ENCODE results near the gene DBX2. TPM values are rescaled to one million over a fixed set of nuclear protein-coding genes. Genes with fewer than 3 reads are reported as not detected.
"Not testable (repeated sequence)": the region's sequence is repeated elsewhere in the genome, so short reads cannot be mapped to it uniquely, and the experiment has no call there.

Gene DBX2
- total RNA-seq, 8 experiments from 2014 or later, result 0.09 to 0.86 (median 0.28) TPM; not detected in 3

DNA sequence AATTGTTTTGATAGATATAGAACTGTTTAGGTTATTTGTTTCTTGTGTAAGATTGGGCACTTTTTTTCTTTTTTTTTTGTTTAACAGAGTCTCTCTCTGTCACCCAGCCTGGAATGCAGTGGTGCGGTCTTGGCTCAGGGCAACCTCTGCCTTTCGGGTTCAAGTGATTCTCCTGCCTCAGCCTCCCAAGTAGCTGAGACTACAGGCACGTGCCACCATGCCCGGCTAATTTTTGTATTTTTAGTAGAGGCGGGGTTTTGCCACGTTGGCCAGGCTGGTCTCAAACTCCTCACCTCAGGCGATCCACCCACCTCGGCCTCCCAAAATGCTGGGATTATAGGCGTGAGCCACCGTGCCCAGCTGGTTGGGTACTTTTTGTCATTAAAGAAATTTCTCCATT lies 66.0 kb downstream of the DBX2 start:
- not testable (repeated sequence) for H3K4me1 ChIP-seq (replicated peaks in 1 of 2); H3K4me3 ChIP-seq; ATAC-seq (replicated peaks in 6 of 8); H3K27ac ChIP-seq
- in situ Hi-C loops (cut with MboI; ENCODE audit: low pct_unique_long_range_greater_than_20kb in 2 of 9, low sequenced_read_pairs in 9 of 9, unreplicated experiment in 9 of 9), result loop anchor here in 2 of 9 experiments (25.0 kb wide), 2 partner anchors 102 to 127 kb away; no protein-coding TSS in a partner anchor
- 56 to 97% (median 90%) methylated on average over 2 to 10 of the region's 10 CpGs for WGBS, 10 experiments

DNA sequence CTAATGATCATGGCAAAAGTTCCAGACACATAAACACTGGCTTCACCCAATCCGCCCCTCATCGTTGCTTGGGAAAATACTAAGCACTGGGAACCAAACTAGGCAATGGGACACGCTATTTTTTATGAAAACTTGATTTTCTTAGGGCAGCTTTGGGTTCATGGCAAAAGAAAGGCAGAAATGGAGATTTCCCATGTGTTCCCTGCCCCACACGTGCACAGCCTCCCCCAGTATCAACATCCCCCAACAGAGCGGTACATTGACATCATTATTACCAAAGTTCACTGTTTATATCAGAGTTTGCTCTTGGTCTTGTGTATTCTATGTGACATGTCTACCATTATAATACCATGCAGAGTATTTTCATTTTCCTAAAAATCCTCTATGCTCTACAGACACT lies 71.0 kb downstream of the DBX2 start:
- H3K4me3 ChIP-seq, result no peak overlapping the region
- H3K27ac ChIP-seq, result no peak overlapping the region
- in situ Hi-C loops (cut with MboI; ENCODE audit: low pct_unique_long_range_greater_than_20kb in 2 of 9, low sequenced_read_pairs in 9 of 9, unreplicated experiment in 9 of 9), result loop anchor here in 2 of 9 experiments (25.0 kb wide), 2 partner anchors 107 to 132 kb away; no protein-coding TSS in a partner anchor
- no peaks in the 10 kb centered on the region for H3K4me1 ChIP-seq (replicated peaks in 1 of 2)
- 17 to 100% (median 67%) methylated on average over 1 to 5 of the region's 5 CpGs; no CpG with 5 or more reads in 1 of the 10 experiments for WGBS, 10 experiments
- ATAC-seq (replicated peaks in 6 of 8), result no peak

DNA sequence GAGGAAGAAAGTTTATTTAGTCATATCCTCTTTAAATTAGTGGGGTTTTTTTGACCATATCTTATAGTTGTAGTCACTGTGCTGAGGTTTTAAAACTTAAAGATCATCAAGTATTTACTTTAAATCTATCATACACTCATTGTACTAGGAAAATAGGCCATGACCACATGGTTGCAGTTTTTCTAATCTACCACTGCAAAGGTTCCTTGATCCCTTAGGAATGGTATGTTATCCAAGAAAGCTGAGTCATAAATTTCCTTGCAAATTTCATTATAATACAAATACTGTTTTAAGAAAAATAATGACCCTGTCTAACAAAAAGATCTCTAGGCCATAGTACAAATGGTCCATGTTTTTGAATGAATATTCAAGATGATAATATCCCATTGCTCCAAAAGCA lies 74.7 kb downstream of the DBX2 start:
- ATAC-seq (replicated peaks in 6 of 8), result no peak
- Histone ChIP-seq H3K4me3 (no peak overlapping the region), H3K4me1 (replicated peaks in 1 of 2) (no peaks in the 10 kb centered on the region), H3K27ac (no peak overlapping the region)
- in situ Hi-C loops (cut with MboI; ENCODE audit: low pct_unique_long_range_greater_than_20kb in 2 of 9, low sequenced_read_pairs in 9 of 9, unreplicated experiment in 9 of 9), result loop anchor here in 2 of 9 experiments (25.0 kb wide), 2 partner anchors 111 to 136 kb away; no protein-coding TSS in a partner anchor

DNA sequence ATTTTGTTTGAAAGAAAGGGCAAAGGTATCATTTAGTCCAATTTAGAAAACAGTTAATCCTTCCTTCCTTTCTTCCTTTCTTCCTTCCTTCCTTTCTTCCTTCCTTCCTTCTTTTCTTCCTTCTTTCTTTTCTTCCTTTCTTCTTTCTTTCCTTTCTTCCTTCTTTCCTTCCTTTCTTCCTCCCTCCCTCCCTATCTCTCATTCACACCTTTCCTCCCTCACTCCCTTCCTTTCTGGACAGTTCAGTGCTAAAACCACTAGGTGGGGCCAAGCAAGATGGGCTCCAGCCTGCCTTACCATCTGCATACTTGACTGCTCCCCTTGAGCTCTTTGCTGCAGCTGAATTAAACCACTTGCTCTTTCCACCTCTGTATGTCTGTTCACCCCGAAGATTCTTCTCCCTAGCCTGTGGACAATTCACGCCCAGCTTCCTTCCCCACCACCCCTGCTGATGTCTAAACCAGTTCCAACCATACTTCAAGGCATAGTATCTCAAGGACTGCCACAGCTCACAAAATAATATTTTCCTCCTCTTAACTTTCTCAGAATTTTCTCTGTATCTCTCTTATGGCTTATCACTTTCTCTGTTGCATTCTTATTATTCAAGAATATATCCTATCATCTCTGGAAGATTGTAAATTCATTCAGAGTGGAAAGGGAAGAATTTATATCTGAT lies 78.0 kb downstream of the DBX2 start:
- peak in 5 of 8 experiments; percentile 33 to 92 (median 89) for ATAC-seq (replicated peaks in 6 of 8)
- Histone ChIP-seq H3K4me3 (no peak overlapping the region), H3K27ac (no peak overlapping the region), H3K4me1 (replicated peaks in 1 of 2) (no peaks in the 10 kb centered on the region)
- 0 to 61% (median 15%) methylated on average over 2 of the region's 2 CpGs for WGBS, 10 experiments
- in situ Hi-C loops (cut with MboI; ENCODE audit: low pct_unique_long_range_greater_than_20kb in 2 of 9, low sequenced_read_pairs in 9 of 9, unreplicated experiment in 9 of 9), result no loop called here

DNA sequence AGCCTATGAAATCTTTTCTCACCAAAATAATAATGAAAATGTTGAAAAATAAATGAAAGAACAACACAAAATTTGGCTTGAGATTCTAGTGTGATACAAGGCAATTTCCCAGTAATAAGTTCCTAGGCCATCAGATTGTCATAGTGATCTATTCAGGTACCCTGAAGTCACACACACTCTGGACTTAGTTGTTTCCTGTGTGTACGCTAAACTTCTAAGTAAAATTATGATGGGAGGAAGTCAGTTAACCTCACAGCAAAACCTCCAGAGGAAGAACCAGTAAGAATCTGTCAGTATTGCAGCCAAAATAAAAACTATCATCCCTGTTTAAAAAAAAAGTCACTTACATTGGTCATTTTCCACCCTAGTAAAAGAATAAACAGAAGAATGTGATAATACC lies 81.9 kb downstream of the DBX2 start:
- ATAC-seq (replicated peaks in 6 of 8), result no peak
- in situ Hi-C loops (cut with MboI; ENCODE audit: low pct_unique_long_range_greater_than_20kb in 2 of 9, low sequenced_read_pairs in 9 of 9, unreplicated experiment in 9 of 9), result no loop called here
- Histone ChIP-seq H3K4me1 (replicated peaks in 1 of 2) (no peaks in the 10 kb centered on the region), H3K27ac (no peak overlapping the region), H3K4me3 (no peak overlapping the region)
- 0 to 100% (median 50%) methylated on average over 1 of the region's 1 CpG; no CpG with 5 or more reads in 2 of the 10 experiments for WGBS, 10 experiments

Other genes with a start within 250 kb of the DBX2 start
- 100 to 1,000 TPM in 1 of 8 experiments, 10 to 100 TPM in 5, 1 to 10 TPM in 2; 5.1 to 148 (median 66.5) TPM for gene NELL2, start 174.8 kb downstream of the DBX2 start, total RNA-seq
- gene ANO6, start 165.0 kb upstream of the DBX2 start, total RNA-seq, result 10 to 100 TPM; 13.2 to 64.7 (median 27.4) TPM

Measured in motor neuron (in vitro differentiated cells).